ENCODE measurements around the gene FBXL17. TPM values are rescaled to one million over a fixed set of nuclear protein-coding genes. Genes with fewer than 3 reads are reported as not detected.

Gene FBXL17
- total RNA-seq, 2 donors from 2014 or later = 12.5 to 14.5 TPM

DNA sequence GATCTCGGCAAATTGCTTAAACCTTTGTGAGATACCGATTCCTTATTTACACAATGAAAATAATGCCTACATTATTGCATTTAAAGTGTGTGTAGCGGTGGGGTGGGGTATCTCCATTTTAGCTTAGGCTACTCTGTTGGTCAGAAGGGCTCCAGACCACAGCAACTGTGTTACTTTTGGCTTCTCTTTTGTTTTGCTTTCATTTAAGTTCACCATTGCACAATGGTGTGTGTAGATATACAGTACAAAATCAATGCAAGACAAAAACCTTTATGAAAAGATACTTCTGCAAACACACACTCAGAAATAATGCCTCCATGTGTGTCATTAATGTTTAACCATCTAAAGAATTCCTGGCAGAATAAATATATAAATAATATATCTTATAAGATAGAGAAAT, 279.4 kb downstream of the FBXL17 start:
- Mint-ChIP-seq H3K9me3 (no peaks in the 10 kb centered on the region), H3K27me3 (ENCODE audit: low read depth) (no peaks in the 10 kb centered on the region), H3K4me1 (ENCODE audit: low read depth) (no peaks in the 10 kb centered on the region), H3K27ac (no peak overlapping the region), H3K36me3 (ENCODE audit: insufficient read depth in 2 of 2) (peaks cover 0 to 1% of the 10 kb centered on the region in 2 donors), H3K4me3 (no peak overlapping the region)
- ATAC-seq (replicated peaks in 1 of 2) = no peak
- DNase-seq = no peak

DNA sequence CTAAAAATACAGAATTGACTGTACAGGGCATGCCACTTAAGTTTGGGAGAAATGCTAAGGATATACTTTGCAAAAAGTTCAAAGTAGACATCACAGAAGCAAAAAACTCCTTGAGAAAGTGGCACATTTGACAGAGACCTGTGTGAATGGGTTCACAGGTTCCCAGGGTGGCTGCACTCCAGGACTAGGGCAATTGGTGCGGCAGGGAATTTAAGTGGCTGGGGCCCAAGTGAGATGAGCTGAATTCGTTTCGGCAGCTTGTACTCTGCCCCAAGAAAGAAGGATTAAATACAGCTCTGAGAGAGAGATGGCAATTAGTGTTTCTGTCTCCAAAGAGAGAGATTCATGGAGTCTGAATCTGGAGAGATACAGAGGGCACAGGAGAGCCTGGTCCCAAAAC, 280.1 kb downstream of the FBXL17 start:
- H3K36me3 Mint-ChIP-seq (ENCODE audit: insufficient read depth in 2 of 2) = peaks cover 0 to 1% of the 10 kb centered on the region in 2 donors
- no peaks in the 10 kb centered on the region for H3K27me3 Mint-ChIP-seq (ENCODE audit: low read depth)
- DNase-seq = no peak
- no peak overlapping the region for H3K27ac Mint-ChIP-seq
- no peaks in the 10 kb centered on the region for H3K9me3 Mint-ChIP-seq
- H3K4me1 Mint-ChIP-seq (ENCODE audit: low read depth) = no peaks in the 10 kb centered on the region
- ATAC-seq (replicated peaks in 1 of 2) = no peak
- no peak overlapping the region for H3K4me3 Mint-ChIP-seq

- ATAC-seq (replicated peaks in 1 of 2) = no peak
Measured at GRCh38 chr5:108101130-108101529, 280.8 kb downstream of the FBXL17 start.

GRCh38 chr5:108094800-108095199, 287.1 kb downstream of the FBXL17 start:
- Mint-ChIP-seq H3K27ac (no peak overlapping the region), H3K9me3 (no peaks in the 10 kb centered on the region), H3K36me3 (ENCODE audit: insufficient read depth in 2 of 2) (no peaks in the 10 kb centered on the region), H3K4me1 (ENCODE audit: low read depth) (no peaks in the 10 kb centered on the region), H3K27me3 (ENCODE audit: low read depth) (no peaks in the 10 kb centered on the region), H3K4me3 (no peak overlapping the region)
- ATAC-seq (replicated peaks in 1 of 2) (no peak), DNase-seq (no peak)

More at GRCh38 chr5:108101130-108101529, 280.8 kb downstream of the FBXL17 start:
- DNase-seq = no peak
- Mint-ChIP-seq H3K27ac (no peak overlapping the region), H3K27me3 (ENCODE audit: low read depth) (no peaks in the 10 kb centered on the region), H3K4me3 (no peak overlapping the region), H3K4me1 (ENCODE audit: low read depth) (no peaks in the 10 kb centered on the region), H3K36me3 (ENCODE audit: insufficient read depth in 2 of 2) (peaks cover 0 to 1% of the 10 kb centered on the region in 2 donors), H3K9me3 (no peaks in the 10 kb centered on the region)

DNA sequence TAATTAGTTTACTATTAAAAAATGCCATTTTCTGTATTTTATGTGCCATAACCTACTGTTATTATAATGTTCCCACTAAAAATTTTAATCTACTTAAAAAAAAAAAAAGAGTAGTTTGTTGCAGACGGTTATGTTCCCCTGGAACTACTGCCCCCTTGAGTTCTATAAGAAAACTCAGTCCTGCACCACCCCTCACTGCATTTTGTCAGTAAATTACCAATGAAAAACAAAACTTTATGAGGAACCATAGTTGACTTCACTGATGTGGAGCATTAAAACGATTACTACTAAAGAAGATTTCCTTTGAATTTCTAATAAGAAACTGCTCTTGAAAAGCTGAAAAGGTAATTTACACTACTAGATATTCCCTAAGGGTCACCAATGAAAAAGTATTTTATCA, 288.7 kb downstream of the FBXL17 start:
- no peak overlapping the region for H3K4me3 Mint-ChIP-seq
- no peaks in the 10 kb centered on the region for H3K36me3 Mint-ChIP-seq (ENCODE audit: insufficient read depth in 2 of 2)
- ATAC-seq (replicated peaks in 1 of 2) = no peak
- H3K27ac Mint-ChIP-seq = no peak overlapping the region
- no peaks in the 10 kb centered on the region for H3K4me1 Mint-ChIP-seq (ENCODE audit: low read depth)
- DNase-seq = no peak
- no peaks in the 10 kb centered on the region for H3K9me3 Mint-ChIP-seq
- H3K27me3 Mint-ChIP-seq (ENCODE audit: low read depth) = no peaks in the 10 kb centered on the region

- H3K36me3 Mint-ChIP-seq (ENCODE audit: insufficient read depth in 2 of 2) = no peaks in the 10 kb centered on the region
- no peaks in the 10 kb centered on the region for H3K27me3 Mint-ChIP-seq (ENCODE audit: low read depth)
- no peak for DNase-seq
- no peaks in the 10 kb centered on the region for H3K4me1 Mint-ChIP-seq (ENCODE audit: low read depth)
- no peak overlapping the region for H3K27ac Mint-ChIP-seq
- no peaks in the 10 kb centered on the region for H3K9me3 Mint-ChIP-seq
- H3K4me3 Mint-ChIP-seq = no peak overlapping the region
- ATAC-seq (replicated peaks in 1 of 2) = no peak
Measured at GRCh38 chr5:108090946-108091345, 291.0 kb downstream of the FBXL17 start.

- Mint-ChIP-seq H3K9me3 (no peaks in the 10 kb centered on the region), H3K27me3 (ENCODE audit: low read depth) (no peaks in the 10 kb centered on the region), H3K4me1 (ENCODE audit: low read depth) (no peaks in the 10 kb centered on the region), H3K27ac (no peak overlapping the region), H3K4me3 (no peak overlapping the region), H3K36me3 (ENCODE audit: insufficient read depth in 2 of 2) (peaks cover 0 to 2% of the 10 kb centered on the region in 2 donors)
- ATAC-seq (replicated peaks in 1 of 2) (no peak), DNase-seq (no peak)
Measured at GRCh38 chr5:108084105-108084504, 297.8 kb downstream of the FBXL17 start.

DNA sequence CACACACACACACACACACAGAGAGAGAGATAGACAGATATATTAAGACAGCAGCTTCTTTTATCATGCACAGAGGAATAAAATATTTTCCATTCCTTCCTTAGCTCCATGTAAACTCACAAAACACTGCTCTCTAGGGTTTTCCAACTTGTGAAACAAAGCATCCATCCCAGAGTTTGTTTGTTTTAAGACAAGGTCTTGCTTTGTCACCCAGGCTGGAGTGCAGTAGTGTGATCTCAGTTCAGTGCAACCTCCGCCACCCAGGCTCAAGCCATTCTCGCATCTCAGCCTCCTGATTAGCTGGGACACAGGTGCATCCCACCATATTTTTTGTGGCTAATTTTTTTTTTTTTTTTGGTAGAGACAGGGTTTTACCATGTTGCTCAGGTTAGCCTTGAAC, 298.7 kb downstream of the FBXL17 start:
- H3K4me3 Mint-ChIP-seq = no peak overlapping the region
- no peaks in the 10 kb centered on the region for H3K27me3 Mint-ChIP-seq (ENCODE audit: low read depth)
- H3K36me3 Mint-ChIP-seq (ENCODE audit: insufficient read depth in 2 of 2) = peaks cover 0 to 4% of the 10 kb centered on the region in 2 donors
- H3K27ac Mint-ChIP-seq = no peak overlapping the region
- H3K4me1 Mint-ChIP-seq (ENCODE audit: low read depth) = no peaks in the 10 kb centered on the region
- no peak for DNase-seq
- no peak for ATAC-seq (replicated peaks in 1 of 2)
- no peaks in the 10 kb centered on the region for H3K9me3 Mint-ChIP-seq

DNA sequence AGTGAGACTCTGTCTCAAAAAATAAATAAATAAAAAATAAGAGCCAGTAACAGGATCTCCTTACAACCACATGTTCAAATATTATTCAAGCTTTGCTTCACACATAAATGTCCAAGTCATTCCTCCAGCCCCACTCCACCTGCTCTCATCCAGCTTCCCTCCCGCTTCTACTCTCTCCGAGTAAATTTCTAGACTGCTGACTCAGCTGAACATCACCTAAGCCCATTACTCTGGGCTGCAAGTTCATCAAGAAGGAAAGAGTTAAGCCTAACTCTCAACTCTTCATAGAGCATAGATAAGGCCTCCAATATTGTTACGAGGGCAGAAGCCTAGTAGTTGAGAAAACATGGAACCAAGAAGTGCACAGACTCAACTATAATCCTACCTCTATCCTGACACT, 300.2 kb downstream of the FBXL17 start:
- Mint-ChIP-seq H3K4me3 (no peak overlapping the region), H3K27ac (no peak overlapping the region), H3K27me3 (ENCODE audit: low read depth) (no peaks in the 10 kb centered on the region), H3K9me3 (no peaks in the 10 kb centered on the region), H3K36me3 (ENCODE audit: insufficient read depth in 2 of 2) (peaks cover 0 to 4% of the 10 kb centered on the region in 2 donors), H3K4me1 (ENCODE audit: low read depth) (no peaks in the 10 kb centered on the region)
- DNase-seq (no peak), ATAC-seq (replicated peaks in 1 of 2) (no peak)

GRCh38 chr5:108079753-108080152, 302.1 kb downstream of the FBXL17 start:
- no peaks in the 10 kb centered on the region for H3K4me1 Mint-ChIP-seq (ENCODE audit: low read depth)
- no peak overlapping the region for H3K27ac Mint-ChIP-seq
- H3K27me3 Mint-ChIP-seq (ENCODE audit: low read depth) = no peaks in the 10 kb centered on the region
- H3K9me3 Mint-ChIP-seq = no peaks in the 10 kb centered on the region
- no peak overlapping the region for H3K4me3 Mint-ChIP-seq
- no peak for DNase-seq
- H3K36me3 Mint-ChIP-seq (ENCODE audit: insufficient read depth in 2 of 2) = peaks cover 0 to 4% of the 10 kb centered on the region in 2 donors
- no peak for ATAC-seq (replicated peaks in 1 of 2)

GRCh38 chr5:108078882-108079281, 303.0 kb downstream of the FBXL17 start:
- no peaks in the 10 kb centered on the region for H3K27me3 Mint-ChIP-seq (ENCODE audit: low read depth)
- H3K36me3 Mint-ChIP-seq (ENCODE audit: insufficient read depth in 2 of 2) = peaks cover 3 to 4% of the 10 kb centered on the region in 2 donors
- no peak for ATAC-seq (replicated peaks in 1 of 2)
- H3K4me1 Mint-ChIP-seq (ENCODE audit: low read depth) = no peaks in the 10 kb centered on the region
- no peak overlapping the region for H3K27ac Mint-ChIP-seq
- H3K9me3 Mint-ChIP-seq = peaks cover 1 to 4% of the 10 kb centered on the region in 2 donors
- H3K4me3 Mint-ChIP-seq = no peak overlapping the region
- no peak for DNase-seq

GRCh38 chr5:108078345-108078744, 303.6 kb downstream of the FBXL17 start:
- H3K36me3 Mint-ChIP-seq (ENCODE audit: insufficient read depth in 2 of 2) = peaks cover 4 to 5% of the 10 kb centered on the region in 2 donors
- no peak for ATAC-seq (replicated peaks in 1 of 2)
- H3K4me3 Mint-ChIP-seq = no peak overlapping the region
- no peaks in the 10 kb centered on the region for H3K27me3 Mint-ChIP-seq (ENCODE audit: low read depth)
- no peak overlapping the region for H3K27ac Mint-ChIP-seq
- DNase-seq = no peak
- no peaks in the 10 kb centered on the region for H3K4me1 Mint-ChIP-seq (ENCODE audit: low read depth)
- H3K9me3 Mint-ChIP-seq = peaks cover 2 to 7% of the 10 kb centered on the region in 2 donors

- Mint-ChIP-seq H3K4me1 (ENCODE audit: low read depth) (no peaks in the 10 kb centered on the region), H3K36me3 (ENCODE audit: insufficient read depth in 2 of 2) (peaks cover 3 to 5% of the 10 kb centered on the region in 2 donors), H3K27me3 (ENCODE audit: low read depth) (no peaks in the 10 kb centered on the region), H3K9me3 (peaks cover 2 to 7% of the 10 kb centered on the region in 2 donors), H3K27ac (no peak overlapping the region), H3K4me3 (no peak overlapping the region)
- DNase-seq (no peak), ATAC-seq (replicated peaks in 1 of 2) (no peak)
Measured at GRCh38 chr5:108074626-108075025, 307.3 kb downstream of the FBXL17 start.

DNA sequence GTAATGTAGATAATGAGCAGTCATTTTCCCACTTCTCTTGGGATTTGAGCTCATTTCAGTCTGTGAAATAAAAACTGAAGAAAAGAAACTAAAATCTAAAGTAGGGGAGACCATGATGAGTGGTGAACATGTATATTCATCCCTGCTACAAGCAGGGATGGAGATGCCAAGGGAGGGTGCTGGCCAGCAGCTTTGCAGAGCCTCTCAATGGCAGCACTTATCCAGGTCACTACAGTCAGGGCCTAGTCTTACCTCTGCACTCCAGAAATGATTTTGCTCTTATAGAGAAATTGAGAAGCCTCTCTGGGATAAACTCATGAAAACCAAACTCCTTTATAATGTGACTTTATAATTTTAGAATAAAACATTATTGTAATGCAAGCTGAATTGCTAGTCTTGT, 317.6 kb downstream of the FBXL17 start:
- Mint-ChIP-seq H3K9me3 (no peaks in the 10 kb centered on the region), H3K27ac (no peak overlapping the region), H3K4me3 (no peak overlapping the region), H3K4me1 (ENCODE audit: low read depth) (no peaks in the 10 kb centered on the region), H3K36me3 (ENCODE audit: insufficient read depth in 2 of 2) (no peaks in the 10 kb centered on the region), H3K27me3 (ENCODE audit: low read depth) (no peaks in the 10 kb centered on the region)
- ATAC-seq (replicated peaks in 1 of 2) (no peak), DNase-seq (no peak)

Measured in activated T-cell treated with anti-CD3 and anti-CD28 coated beads, Interleukin-2, amount 50 U/mL, for 72 hours (primary cell).